ENCODE measurements around the gene LYPD5. TPM values are rescaled to one million over a fixed set of nuclear protein-coding genes. Genes with fewer than 3 reads are reported as not detected.

Gene LYPD5
- total and polyA plus RNA-seq, 5 donors from 2014 or later: 0.60 TPM; not detected in 4

GRCh38 chr19:43789029-43789428 lies 13.2 kb downstream of the LYPD5 start:
- Mint-ChIP-seq H3K27ac (no peak overlapping the region), H3K9me3 (no peaks in the 10 kb centered on the region), H3K36me3 (no peaks in the 10 kb centered on the region), H3K4me3 (no peak overlapping the region), H3K4me1 (peaks cover 4 to 16% (median 8%) of the 10 kb centered on the region in 4 donors), H3K27me3 (peaks cover 13% of the 10 kb centered on the region)
- ATAC-seq (ENCODE audit: low read depth in 2 of 2) (no peak), DNase-seq (no peak)
- Histone ChIP-seq H3K4me3 (ENCODE audit: low read depth, low read length) (no peak overlapping the region), H3K27me3 (ENCODE audit: control insufficient read depth, insufficient read depth, low read length) (peaks cover 2% of the 10 kb centered on the region), H3K27ac (ENCODE audit: insufficient read depth, low read length, poor library complexity, severe bottlenecking) (no peak overlapping the region), H3K9me3 (ENCODE audit: control insufficient read depth in 2 of 2, low read length in 2 of 2) (no peaks in the 10 kb centered on the region), H3K36me3 (ENCODE audit: control insufficient read depth, insufficient read depth, low read length) (no peaks in the 10 kb centered on the region), H3K4me1 (ENCODE audit: control insufficient read depth, insufficient read depth, low read length, poor library complexity, severe bottlenecking) (peaks cover 13% of the 10 kb centered on the region)

- peaks cover 4% of the 10 kb centered on the region for H3K27me3 Mint-ChIP-seq
Observed at GRCh38 chr19:43786665-43787064, 15.6 kb downstream of the LYPD5 start.

DNA sequence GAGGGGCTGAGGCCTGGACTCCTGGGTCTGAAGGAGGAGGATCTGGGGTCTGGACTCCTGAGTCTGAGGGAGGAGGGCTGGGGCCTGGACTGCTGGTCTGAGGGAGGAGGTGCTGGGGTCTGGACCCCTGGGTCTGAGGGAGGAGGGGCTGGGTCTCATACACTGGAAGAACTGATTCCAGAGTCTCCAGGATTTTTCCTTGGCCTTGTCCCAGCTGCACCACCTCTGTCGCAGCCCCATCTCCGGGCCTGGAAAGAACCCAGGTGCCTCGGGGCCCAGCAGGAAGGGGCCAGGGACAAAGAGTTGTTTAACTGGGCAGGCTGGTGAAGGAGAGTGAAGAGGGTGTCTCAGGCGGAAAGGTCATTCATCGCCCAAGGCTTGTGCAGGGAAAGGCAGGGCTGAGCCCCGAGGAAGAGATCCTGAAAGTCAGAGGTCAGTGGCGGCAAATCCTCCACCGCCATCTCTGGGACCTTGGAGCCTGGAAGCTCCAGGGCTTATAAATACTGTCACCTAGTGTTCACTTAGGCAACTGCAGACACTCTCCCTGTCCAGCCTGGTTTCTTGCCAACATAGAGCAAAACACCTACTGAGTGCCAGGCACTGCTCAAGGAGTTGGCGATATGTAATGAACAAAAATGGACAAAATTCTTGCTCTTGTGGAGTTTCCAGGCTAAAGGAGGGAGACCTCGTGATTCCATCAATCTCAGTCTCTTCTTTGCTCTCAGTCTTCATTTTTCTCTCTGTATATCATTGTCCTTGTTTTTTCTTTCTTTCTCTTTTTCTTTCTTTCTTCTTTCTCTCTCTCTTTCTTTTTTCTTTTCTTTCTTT lies 17.1 kb downstream of the LYPD5 start:
- Mint-ChIP-seq H3K4me3 (peak overlapping the region; percentile 74 to 92 (median 82)), H3K9me3 (no peaks in the 10 kb centered on the region), H3K27ac (peak overlapping the region; percentile 79 to 95 (median 94)), H3K27me3 (peaks cover 4% of the 10 kb centered on the region), H3K36me3 (no peaks in the 10 kb centered on the region), H3K4me1 (peaks cover 10 to 51% (median 32%) of the 10 kb centered on the region in 4 donors)
- Histone ChIP-seq H3K4me3 (ENCODE audit: low read depth, low read length) (peak overlapping the region; percentile 40), H3K27ac (ENCODE audit: insufficient read depth, low read length, poor library complexity, severe bottlenecking) (peak overlapping the region; percentile 82), H3K4me1 (ENCODE audit: control insufficient read depth, insufficient read depth, low read length, poor library complexity, severe bottlenecking) (peaks cover 45% of the 10 kb centered on the region), H3K27me3 (ENCODE audit: control insufficient read depth, insufficient read depth, low read length) (no peaks in the 10 kb centered on the region), H3K36me3 (ENCODE audit: control insufficient read depth, insufficient read depth, low read length) (no peaks in the 10 kb centered on the region), H3K9me3 (ENCODE audit: control insufficient read depth in 2 of 2, low read length in 2 of 2) (no peaks in the 10 kb centered on the region)
- ATAC-seq (ENCODE audit: low read depth in 2 of 2) (peak; percentile 22 to 32), DNase-seq (peak; percentile 46 to 84 (median 66))

More at GRCh38 chr19:43786665-43787064, 15.6 kb downstream of the LYPD5 start:
- Mint-ChIP-seq H3K27ac (no peak overlapping the region), H3K9me3 (no peaks in the 10 kb centered on the region), H3K36me3 (no peaks in the 10 kb centered on the region), H3K4me3 (no peak overlapping the region), H3K4me1 (peaks cover 10 to 39% (median 24%) of the 10 kb centered on the region in 4 donors)
- Histone ChIP-seq H3K27ac (ENCODE audit: insufficient read depth, low read length, poor library complexity, severe bottlenecking) (no peak overlapping the region), H3K36me3 (ENCODE audit: control insufficient read depth, insufficient read depth, low read length) (no peaks in the 10 kb centered on the region), H3K9me3 (ENCODE audit: control insufficient read depth in 2 of 2, low read length in 2 of 2) (no peaks in the 10 kb centered on the region), H3K4me1 (ENCODE audit: control insufficient read depth, insufficient read depth, low read length, poor library complexity, severe bottlenecking) (peaks cover 31% of the 10 kb centered on the region), H3K27me3 (ENCODE audit: control insufficient read depth, insufficient read depth, low read length) (no peaks in the 10 kb centered on the region), H3K4me3 (ENCODE audit: low read depth, low read length) (no peak overlapping the region)
- DNase-seq (no peak), ATAC-seq (ENCODE audit: low read depth in 2 of 2) (no peak)

GRCh38 chr19:43784241-43784980 lies 17.8 kb downstream of the LYPD5 start:
- H3K36me3 Mint-ChIP-seq: no peaks in the 10 kb centered on the region
- Histone ChIP-seq H3K4me1 (ENCODE audit: control insufficient read depth, insufficient read depth, low read length, poor library complexity, severe bottlenecking) (peaks cover 53% of the 10 kb centered on the region), H3K27me3 (ENCODE audit: control insufficient read depth, insufficient read depth, low read length) (no peaks in the 10 kb centered on the region), H3K36me3 (ENCODE audit: control insufficient read depth, insufficient read depth, low read length) (no peaks in the 10 kb centered on the region), H3K4me3 (ENCODE audit: low read depth, low read length) (peak overlapping the region; percentile 57), H3K9me3 (ENCODE audit: control insufficient read depth in 2 of 2, low read length in 2 of 2) (no peaks in the 10 kb centered on the region), H3K27ac (ENCODE audit: insufficient read depth, low read length, poor library complexity, severe bottlenecking) (peak overlapping the region; percentile 82)
- DNase-seq: peak; percentile 52 to 74 (median 57)
- H3K27ac Mint-ChIP-seq: peak overlapping the region; percentile 94 to 100 (median 97)
- peaks cover 10 to 59% (median 37%) of the 10 kb centered on the region in 4 donors for H3K4me1 Mint-ChIP-seq
- no peaks in the 10 kb centered on the region for H3K9me3 Mint-ChIP-seq
- ATAC-seq (ENCODE audit: low read depth in 2 of 2): peak; percentile 48 to 56
- H3K27me3 Mint-ChIP-seq: peaks cover 4% of the 10 kb centered on the region
- H3K4me3 Mint-ChIP-seq: peak overlapping the region; percentile 64 to 95 (median 84)

DNA sequence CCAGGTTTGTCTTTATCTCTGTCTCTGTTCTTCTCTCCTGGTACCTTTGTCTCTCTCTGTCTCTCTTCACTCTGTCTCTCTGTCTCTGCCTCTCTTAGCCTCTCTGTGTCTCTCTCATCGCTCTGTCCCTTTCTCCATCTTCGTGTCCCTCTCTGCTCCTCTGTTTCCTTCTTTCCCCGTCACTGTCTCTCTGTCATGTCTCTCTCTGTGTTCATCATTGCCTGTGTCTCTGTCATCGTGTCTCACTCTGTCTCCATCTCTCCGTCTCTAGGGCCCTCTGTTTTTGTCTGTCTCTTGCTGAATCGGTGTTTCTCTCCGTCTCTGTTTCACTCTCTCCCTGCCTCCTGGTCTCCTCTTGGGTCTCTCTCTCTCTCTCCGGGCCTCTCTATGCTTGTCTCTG lies 18.6 kb downstream of the LYPD5 start:
- H3K36me3 Mint-ChIP-seq: no peaks in the 10 kb centered on the region
- Histone ChIP-seq H3K4me3 (ENCODE audit: low read depth, low read length) (peak overlapping the region; percentile 57), H3K4me1 (ENCODE audit: control insufficient read depth, insufficient read depth, low read length, poor library complexity, severe bottlenecking) (peaks cover 60% of the 10 kb centered on the region)

DNA sequence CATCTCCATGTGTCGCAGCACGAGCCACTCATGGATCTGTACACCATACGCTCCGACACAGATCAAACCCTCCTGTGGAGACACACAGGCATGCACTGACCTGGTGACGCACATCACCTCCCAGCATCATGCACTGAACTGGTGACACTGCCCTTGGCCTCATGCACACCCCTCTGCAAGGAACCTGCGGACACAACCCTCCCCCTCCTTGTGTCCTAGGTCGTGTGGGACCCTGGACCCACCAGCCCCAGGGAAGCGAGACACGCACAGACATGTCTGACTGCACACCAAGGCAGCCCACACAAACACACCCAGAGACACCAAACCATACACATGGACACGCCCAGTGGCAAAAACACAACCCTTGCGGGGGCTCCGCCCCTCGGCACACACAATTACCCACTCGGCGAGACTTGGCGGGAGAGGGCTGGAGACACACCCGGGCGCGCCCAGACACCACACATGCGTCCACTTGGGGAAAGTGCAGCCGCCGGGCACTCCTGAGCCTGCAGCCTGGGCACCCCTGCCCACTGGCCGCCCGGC lies 19.5 kb downstream of the LYPD5 start:
- peak overlapping the region; percentile 88 to 98 (median 96) for H3K4me3 Mint-ChIP-seq
- H3K27me3 Mint-ChIP-seq: no peaks in the 10 kb centered on the region
- H3K9me3 Mint-ChIP-seq: no peaks in the 10 kb centered on the region
- peak overlapping the region in 2 of 3 donors; percentile 92 to 96 for H3K27ac Mint-ChIP-seq
- H3K4me1 Mint-ChIP-seq: peaks cover 17 to 75% (median 47%) of the 10 kb centered on the region in 4 donors
- no peak for ATAC-seq (ENCODE audit: low read depth in 2 of 2)
- H3K9me3 ChIP-seq (ENCODE audit: control insufficient read depth in 2 of 2, low read length in 2 of 2): no peaks in the 10 kb centered on the region
- no peaks in the 10 kb centered on the region for H3K36me3 Mint-ChIP-seq
- H3K4me3 ChIP-seq (ENCODE audit: low read depth, low read length): peak overlapping the region; percentile 75
- DNase-seq: peak in 2 of 3 donors; percentile 20 to 62
- H3K27me3 ChIP-seq (ENCODE audit: control insufficient read depth, insufficient read depth, low read length): no peaks in the 10 kb centered on the region
- H3K36me3 ChIP-seq (ENCODE audit: control insufficient read depth, insufficient read depth, low read length): no peaks in the 10 kb centered on the region
- peaks cover 68% of the 10 kb centered on the region for H3K4me1 ChIP-seq (ENCODE audit: control insufficient read depth, insufficient read depth, low read length, poor library complexity, severe bottlenecking)
- H3K27ac ChIP-seq (ENCODE audit: insufficient read depth, low read length, poor library complexity, severe bottlenecking): peak overlapping the region; percentile 82

More for the DNA sequence above, 18.6 kb downstream of the LYPD5 start:
- H3K27me3 ChIP-seq (ENCODE audit: control insufficient read depth, insufficient read depth, low read length): no peaks in the 10 kb centered on the region
- Mint-ChIP-seq H3K27me3 (no peaks in the 10 kb centered on the region), H3K4me3 (peak overlapping the region; percentile 64 to 95 (median 84)), H3K27ac (peak overlapping the region; percentile 94 to 100 (median 97)), H3K9me3 (no peaks in the 10 kb centered on the region), H3K4me1 (peaks cover 11 to 67% (median 40%) of the 10 kb centered on the region in 4 donors)
- no peak for DNase-seq
- H3K9me3 ChIP-seq (ENCODE audit: control insufficient read depth in 2 of 2, low read length in 2 of 2): no peaks in the 10 kb centered on the region
- H3K27ac ChIP-seq (ENCODE audit: insufficient read depth, low read length, poor library complexity, severe bottlenecking): peak overlapping the region; percentile 82
- H3K36me3 ChIP-seq (ENCODE audit: control insufficient read depth, insufficient read depth, low read length): no peaks in the 10 kb centered on the region
- no peak for ATAC-seq (ENCODE audit: low read depth in 2 of 2)

- Histone ChIP-seq H3K27ac (ENCODE audit: insufficient read depth, low read length, poor library complexity, severe bottlenecking) (peak overlapping the region; percentile 77), H3K4me1 (ENCODE audit: control insufficient read depth, insufficient read depth, low read length, poor library complexity, severe bottlenecking) (peaks cover 72% of the 10 kb centered on the region)
- no peak for DNase-seq
Observed at GRCh38 chr19:43782311-43782660, 20.0 kb downstream of the LYPD5 start.

More at GRCh38 chr19:43782311-43782660, 20.0 kb downstream of the LYPD5 start:
- H3K36me3 Mint-ChIP-seq: no peaks in the 10 kb centered on the region
- no peaks in the 10 kb centered on the region for H3K27me3 Mint-ChIP-seq
- Histone ChIP-seq H3K4me3 (ENCODE audit: low read depth, low read length) (peak overlapping the region; percentile 75), H3K9me3 (ENCODE audit: control insufficient read depth in 2 of 2, low read length in 2 of 2) (no peaks in the 10 kb centered on the region), H3K36me3 (ENCODE audit: control insufficient read depth, insufficient read depth, low read length) (no peaks in the 10 kb centered on the region), H3K27me3 (ENCODE audit: control insufficient read depth, insufficient read depth, low read length) (no peaks in the 10 kb centered on the region)
- H3K27ac Mint-ChIP-seq: peak overlapping the region; percentile 85 to 96 (median 92)
- peak overlapping the region; percentile 88 to 98 (median 96) for H3K4me3 Mint-ChIP-seq
- H3K9me3 Mint-ChIP-seq: no peaks in the 10 kb centered on the region
- H3K4me1 Mint-ChIP-seq: peaks cover 17 to 80% (median 50%) of the 10 kb centered on the region in 4 donors
- no peak for ATAC-seq (ENCODE audit: low read depth in 2 of 2)

Data from CD4-positive, CD25-positive, alpha-beta regulatory T cell (primary cell).